Ecto neural progenitor cell (in vitro differentiated cells): ENCODE data around the gene DISP1.
"Not testable (repeated sequence)": the region's sequence is repeated elsewhere in the genome, so short reads cannot be mapped to it uniquely, and the experiment has no call there.

ENCODE experiments used
- DNase-seq: peaks from one replicate; pipeline ENCODE4 v3.0.0-alpha.2; 2018; ENCODE audit warnings: low spot score

The DISP1 gene

GRCh38 chr1:222792744-222793143, 22.1 kb upstream of the DISP1 start:
- no peak for DNase-seq

GRCh38 chr1:222794656-222795474, 20.0 kb upstream of the DISP1 start:
- no peak for DNase-seq

GRCh38 chr1:222798116-222798515, 16.7 kb upstream of the DISP1 start:
- DNase-seq = no peak

- DNase-seq = no peak
Observed at GRCh38 chr1:222798975-222799374, 15.9 kb upstream of the DISP1 start.

- DNase-seq = no peak
Observed at GRCh38 chr1:222801067-222801466, 13.8 kb upstream of the DISP1 start.

GRCh38 chr1:222811671-222812070, 3.2 kb upstream of the DISP1 start:
- no peak for DNase-seq

- DNase-seq = no peak
Observed at GRCh38 chr1:222813866-222814535, 838 bp upstream of the DISP1 start.

GRCh38 chr1:222815440-222815765, 564 bp downstream of the DISP1 start:
- DNase-seq = no peak

GRCh38 chr1:222817529-222817928, 2.7 kb downstream of the DISP1 start:
- no peak for DNase-seq

GRCh38 chr1:222818171-222818570, 3.3 kb downstream of the DISP1 start:
- DNase-seq = no peak

GRCh38 chr1:222820171-222820712, 5.4 kb downstream of the DISP1 start:
- no peak for DNase-seq

- no peak for DNase-seq
Observed at GRCh38 chr1:222821239-222821638, 6.4 kb downstream of the DISP1 start.

GRCh38 chr1:222823695-222824094, 8.9 kb downstream of the DISP1 start:
- DNase-seq = no peak

GRCh38 chr1:222824641-222825040, 9.8 kb downstream of the DISP1 start:
- DNase-seq = no peak

- no peak for DNase-seq
Observed at GRCh38 chr1:222828939-222829338, 14.1 kb downstream of the DISP1 start.

GRCh38 chr1:222829868-222830267, 15.0 kb downstream of the DISP1 start:
- DNase-seq = no peak

GRCh38 chr1:222833356-222833876, 18.6 kb downstream of the DISP1 start:
- DNase-seq = no peak

GRCh38 chr1:222843469-222844410, 28.9 kb downstream of the DISP1 start:
- DNase-seq = no peak

- no peak for DNase-seq
Observed at GRCh38 chr1:222844411-222844779, 29.6 kb downstream of the DISP1 start.

- no peak for DNase-seq
Observed at GRCh38 chr1:222845763-222846162, 30.9 kb downstream of the DISP1 start.

- DNase-seq = not testable (repeated sequence)
Observed at GRCh38 chr1:222850550-222850949, 35.7 kb downstream of the DISP1 start.

GRCh38 chr1:222852326-222852725, 37.5 kb downstream of the DISP1 start:
- DNase-seq = no peak
